ENCODE data around the gene ASAP2.

The ASAP2 gene

DNA sequence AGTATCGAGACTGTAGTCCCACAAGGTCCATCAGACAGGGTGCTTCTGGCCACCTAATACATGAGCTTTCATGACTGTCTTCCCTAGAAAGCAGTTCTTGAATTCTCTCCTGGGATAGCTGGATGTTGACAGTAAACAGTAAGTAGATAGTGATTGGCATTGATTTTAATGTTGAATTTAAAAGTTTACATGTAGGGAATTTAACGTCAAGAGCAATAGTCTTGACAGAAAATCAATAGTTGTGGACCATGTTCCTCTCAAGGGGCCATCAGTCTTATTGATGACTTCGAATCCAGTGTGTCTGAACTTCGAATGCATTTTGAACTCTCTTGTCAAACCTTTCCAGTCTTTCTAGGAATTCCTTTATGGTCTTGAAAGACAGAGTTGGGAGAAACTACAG, 152.9 kb downstream of the ASAP2 start:
- no peak for DNase-seq

GRCh38 chr2:9360110-9360509, 153.5 kb downstream of the ASAP2 start:
- DNase-seq = no peak

DNA sequence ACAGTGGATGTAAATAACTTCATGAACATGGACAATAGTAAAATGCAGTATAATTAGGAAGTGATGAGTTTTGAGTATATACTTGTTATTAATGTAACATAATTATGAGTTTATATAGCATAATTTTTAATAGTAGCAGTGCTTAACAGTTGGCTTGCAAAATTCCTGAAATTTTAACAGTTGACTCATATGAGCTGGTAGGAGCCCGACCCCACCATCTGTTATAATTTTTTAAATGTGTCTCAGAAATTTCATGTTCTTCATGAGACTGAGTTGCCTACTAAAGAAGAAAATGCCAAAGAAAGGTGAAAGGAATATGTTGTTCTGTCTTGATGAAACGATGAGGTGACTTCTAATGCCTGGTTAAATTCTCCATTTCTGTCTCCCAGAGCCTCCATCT, 154.1 kb downstream of the ASAP2 start:
- DNase-seq = no peak

DNA sequence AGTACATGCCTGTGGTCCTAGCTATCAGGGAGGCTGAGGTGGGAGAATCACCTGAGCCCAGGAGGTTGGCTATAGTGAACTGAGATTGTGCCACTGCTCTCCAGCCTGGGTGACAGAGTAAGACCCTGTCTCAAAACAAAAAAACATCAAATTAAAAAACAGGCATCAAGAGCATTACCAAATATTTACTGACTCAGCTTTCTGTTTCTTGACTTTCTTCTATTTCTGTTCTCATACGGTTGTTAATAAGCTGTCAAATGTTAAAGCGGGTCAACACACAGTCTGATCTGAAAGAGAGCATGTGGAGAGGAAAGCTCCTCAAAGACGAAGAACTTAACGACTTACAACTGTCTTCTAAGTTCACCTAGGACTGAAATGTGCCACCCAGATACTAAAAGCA, 157.8 kb downstream of the ASAP2 start:
- DNase-seq = no peak

DNA sequence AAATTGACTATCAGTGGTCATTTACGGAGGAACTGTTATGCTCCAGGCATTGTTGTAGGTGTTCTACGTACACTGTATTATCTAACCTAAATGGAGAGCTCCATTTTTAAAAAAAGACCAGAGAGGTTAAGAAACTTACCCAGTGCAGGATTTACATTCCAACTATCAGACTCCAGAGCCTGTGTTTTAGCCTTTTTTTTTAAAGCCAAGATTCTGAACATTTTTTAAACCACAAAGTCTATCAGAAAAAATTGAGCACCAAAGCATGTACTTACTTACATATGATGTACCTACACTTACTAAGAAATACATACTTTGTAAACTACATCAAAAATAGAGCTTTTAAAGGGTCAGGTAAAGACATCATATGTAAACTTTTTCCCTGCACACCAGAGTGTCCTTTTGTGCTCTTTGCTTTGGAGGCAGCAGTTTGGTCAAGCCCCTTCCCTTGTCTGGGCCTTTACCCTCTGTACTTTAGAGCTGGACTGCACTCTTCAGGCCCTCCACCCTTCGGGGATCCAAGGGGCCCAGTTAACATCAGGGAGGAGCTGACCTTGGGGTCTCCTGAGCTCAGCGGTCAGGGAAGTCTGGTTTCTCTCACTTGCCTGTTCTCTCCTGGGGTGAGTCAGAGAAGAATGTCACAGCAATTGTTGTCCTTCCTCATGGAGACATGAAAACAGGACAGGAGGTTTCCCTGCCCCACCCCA, 158.3 kb downstream of the ASAP2 start:
- no peak for DNase-seq

DNA sequence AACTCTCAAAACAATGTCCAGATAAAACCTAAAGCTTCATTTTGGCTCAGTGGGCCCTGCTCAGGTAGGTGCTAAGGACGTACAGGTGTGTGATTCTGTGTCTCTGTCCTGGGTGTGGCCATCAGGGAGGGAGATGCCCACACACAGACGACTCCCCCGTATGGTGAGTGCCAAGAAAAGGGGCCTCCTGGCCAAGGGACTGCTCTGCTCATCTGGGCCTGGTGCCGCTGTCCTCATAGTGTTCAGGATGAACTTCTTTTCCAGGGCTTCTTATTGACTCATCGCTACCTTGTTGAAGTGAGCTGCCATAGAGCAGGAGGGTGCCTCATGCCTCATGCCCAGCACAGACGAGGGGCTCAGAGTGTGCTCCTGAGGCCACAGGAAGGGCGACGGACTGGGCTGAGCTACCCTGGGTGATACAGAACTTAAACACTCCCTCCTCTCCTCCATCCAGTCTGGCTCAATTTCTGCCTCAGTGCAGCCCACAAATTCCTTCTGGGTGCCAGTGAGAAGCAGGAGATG, 158.9 kb downstream of the ASAP2 start:
- no peak for DNase-seq

DNA sequence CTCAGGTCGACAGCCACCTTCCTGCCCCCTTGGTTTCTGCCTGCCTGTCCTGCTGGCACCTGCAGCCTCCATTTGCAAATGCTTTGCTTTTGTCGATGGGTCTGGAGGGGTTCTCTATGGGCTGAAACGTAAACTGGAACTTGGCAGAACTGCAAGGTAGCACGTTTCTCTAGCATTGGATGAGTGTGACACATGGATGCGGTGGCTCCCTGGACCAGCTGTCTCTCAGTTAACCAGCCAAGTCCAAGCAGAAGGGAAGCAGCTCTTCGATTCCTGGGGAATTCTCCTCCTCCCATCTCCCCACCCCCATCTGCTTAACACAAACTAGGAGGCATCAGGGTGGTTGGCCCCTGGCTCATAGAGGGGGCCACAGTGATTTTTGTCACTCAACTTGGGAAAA, 159.4 kb downstream of the ASAP2 start:
- no peak for DNase-seq

DNA sequence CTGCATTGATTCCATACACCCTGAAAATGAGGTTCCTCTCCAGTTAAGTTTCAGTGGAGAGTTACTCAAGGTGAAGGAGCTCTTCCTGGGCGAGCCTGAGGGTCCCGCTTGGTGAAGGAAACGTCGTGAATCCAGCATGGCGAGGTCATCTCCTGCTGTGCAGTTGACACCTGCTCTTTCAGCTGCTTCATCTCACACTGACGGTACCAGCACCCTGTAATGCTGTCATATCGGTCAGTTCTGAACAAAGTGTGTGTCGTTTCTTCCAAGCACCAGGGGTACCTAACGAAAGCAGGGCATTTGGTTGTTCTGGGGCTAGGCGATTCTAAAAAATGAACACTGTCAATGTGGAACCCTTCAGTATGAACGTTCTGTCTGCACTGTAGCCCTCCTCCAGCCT, 164.1 kb downstream of the ASAP2 start:
- DNase-seq = no peak

DNA sequence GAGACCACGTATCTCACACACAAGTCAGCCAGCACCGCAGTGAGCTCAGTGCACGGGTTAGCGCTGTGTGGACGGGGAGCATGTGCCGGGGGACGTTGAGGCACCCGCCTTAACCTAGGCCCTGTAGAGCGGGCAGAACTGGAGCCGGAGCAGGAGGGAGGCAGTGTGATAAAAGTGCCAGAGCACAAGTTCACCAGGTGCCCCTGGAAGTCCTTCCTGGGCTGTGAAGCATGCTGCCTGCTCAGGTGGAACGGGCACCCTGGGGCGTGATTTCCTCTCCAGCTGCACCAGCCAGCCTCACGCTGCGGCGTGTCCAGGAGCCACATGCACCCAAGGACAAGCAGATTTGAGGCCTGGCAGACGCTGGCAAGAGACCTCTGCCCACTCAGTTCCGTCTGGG, 166.4 kb downstream of the ASAP2 start:
- DNase-seq = no peak

DNA sequence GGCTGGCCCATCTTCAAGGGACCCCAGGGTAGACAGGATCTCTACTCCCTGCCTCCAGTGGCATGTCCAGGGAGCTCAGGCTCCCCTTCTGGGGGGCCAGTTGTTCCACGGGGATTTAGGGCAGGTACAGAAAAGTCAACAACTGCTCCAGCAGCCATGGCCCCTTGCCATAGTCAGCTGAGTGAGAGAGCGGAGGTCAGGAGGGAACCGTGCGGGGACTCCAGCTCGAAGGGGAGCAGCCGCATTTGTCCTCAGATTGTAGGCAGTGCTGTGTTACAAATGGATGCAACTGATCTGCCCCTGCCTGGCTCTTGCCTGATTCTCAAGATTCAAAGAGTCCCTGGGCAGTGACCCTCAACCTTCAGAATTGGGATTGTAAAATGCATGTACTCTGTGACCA, 166.9 kb downstream of the ASAP2 start:
- DNase-seq = no peak

DNA sequence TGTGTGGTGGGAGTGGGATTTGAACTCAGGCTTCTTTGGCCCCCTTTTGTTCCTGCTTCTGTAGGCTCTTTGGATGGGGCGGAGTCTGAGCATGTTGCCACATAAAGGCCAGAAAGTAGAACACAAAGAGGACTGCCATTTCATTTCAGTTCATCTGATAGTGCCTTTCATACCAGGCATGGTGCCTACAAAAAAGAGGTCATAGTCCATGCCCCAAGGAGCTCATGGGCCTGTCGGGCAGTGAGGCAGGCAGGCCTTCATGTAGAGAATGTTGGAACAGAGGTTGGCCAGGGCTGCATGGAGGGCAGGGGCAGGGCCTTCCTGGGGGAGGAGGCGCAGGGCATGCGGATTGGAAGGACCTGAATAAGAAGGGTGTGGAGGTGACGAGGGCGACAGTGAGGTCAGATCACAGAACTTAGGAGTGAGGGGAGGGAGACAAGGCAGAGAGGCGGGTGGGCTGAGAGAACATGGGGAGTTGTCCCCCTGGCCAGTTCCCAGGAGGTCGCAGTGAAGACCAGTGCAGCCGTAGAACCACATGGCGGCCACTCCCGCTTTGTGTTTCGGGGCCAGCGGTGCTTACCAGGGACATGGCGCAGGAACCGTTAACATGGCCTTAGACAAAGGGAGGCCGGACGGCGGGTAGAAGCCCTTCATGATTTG, 167.6 kb downstream of the ASAP2 start:
- DNase-seq = no peak

DNA sequence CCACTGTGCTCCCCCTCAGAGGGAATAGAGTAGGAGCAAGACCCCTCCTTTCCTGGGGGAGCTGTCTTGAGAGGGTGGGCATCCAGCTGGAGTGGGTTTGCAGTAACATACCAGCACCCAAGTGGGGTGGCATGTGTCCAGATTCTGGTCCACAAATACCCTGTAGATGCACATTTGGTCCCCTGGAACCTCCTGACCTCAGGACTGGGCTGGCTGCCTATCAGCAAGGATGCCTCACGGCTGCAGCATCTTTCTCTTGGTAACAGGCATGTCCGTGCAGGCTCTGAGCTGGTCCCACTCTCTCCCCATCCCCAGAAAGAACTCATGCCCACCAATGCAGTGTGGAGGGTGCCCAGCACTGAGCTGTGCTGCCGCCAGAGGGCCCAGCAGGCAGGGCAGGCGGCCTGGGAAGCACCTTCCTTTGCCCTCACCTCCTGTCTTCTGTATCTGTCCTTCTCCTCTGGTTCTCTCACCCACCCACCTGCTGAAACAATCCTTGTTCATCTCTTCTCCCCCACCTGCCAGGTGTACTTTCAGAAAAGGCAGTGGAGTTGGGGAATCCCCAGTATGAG, 169.3 kb downstream of the ASAP2 start:
- no peak for DNase-seq

DNA sequence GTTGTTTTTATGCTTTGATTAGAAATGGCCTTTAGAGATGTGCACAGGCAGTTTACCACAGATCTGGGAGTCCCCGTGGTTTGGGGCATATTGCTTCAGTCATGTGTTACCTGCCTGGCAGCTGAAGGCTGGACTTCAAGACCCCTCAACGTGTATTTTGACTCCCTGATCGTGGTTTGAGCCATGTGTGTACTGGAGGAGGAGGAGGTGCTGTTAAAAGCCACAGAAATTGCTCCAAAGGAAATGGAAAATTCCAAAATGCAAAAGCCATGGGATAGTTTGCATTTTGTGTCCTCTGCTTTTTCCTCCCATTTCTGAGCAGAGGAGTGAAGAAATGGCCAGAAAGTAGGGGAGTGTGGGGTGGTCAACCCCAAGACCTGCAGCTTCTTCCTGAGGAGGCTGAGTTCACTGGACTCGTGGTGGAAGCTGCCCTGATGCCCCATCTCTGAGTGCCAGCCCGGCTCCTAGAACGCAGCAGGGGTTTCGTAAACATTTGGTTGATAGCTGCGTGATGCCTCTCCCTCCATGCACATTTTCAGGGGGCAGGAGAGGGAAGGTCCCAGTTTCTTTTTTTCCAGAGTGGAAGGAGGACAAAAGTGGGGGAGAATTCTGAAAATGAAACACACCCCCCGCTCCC, 171.0 kb downstream of the ASAP2 start:
- no peak for DNase-seq

- DNase-seq = no peak
Measured at GRCh38 chr2:9378433-9379390, 172.1 kb downstream of the ASAP2 start.

GRCh38 chr2:9379391-9379755, 172.8 kb downstream of the ASAP2 start:
- DNase-seq = no peak

DNA sequence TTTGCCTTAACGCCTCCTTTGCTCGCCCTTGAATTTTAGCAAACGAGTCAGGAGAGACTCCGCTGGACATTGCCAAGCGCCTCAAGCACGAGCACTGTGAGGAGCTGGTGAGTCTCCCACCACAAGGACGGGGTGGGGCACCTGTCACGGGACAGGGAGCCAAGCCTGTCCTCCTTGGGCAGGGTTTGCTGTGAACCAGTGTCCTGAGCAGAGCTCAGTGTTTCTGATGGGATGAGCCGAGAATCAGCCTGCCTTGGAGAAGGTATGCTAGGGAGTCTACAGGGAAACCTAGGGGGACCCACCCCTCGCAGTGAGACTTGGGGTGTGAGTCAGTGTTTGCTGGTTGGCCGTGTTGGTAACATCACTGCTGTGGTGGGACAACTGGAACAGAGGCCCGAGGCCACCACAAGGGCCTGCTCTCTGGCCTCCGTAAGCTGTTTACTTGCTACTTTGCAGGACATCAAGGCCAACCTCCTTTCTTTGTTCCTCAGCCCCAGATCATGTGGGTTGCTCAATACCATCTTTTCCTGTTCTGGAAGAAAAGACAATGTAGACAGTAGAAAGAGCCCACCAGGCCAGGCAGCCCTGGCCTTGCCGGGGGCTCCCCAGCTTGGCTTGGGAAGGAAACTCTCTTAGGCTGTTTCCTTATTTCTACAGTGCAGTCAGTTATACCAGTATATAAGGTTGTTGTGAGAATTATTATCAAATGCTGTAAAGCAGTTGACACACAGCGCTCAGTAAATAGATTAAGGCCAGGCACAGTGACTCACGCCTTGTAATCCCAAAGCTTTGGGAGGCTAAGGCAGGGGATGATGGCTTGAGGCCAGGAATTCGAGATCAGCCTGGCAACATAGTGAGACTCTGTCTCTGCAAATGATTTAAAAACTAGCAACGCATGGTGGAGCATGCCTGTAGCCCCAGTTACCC, 174.4 kb downstream of the ASAP2 start:
- no peak for DNase-seq

DNA sequence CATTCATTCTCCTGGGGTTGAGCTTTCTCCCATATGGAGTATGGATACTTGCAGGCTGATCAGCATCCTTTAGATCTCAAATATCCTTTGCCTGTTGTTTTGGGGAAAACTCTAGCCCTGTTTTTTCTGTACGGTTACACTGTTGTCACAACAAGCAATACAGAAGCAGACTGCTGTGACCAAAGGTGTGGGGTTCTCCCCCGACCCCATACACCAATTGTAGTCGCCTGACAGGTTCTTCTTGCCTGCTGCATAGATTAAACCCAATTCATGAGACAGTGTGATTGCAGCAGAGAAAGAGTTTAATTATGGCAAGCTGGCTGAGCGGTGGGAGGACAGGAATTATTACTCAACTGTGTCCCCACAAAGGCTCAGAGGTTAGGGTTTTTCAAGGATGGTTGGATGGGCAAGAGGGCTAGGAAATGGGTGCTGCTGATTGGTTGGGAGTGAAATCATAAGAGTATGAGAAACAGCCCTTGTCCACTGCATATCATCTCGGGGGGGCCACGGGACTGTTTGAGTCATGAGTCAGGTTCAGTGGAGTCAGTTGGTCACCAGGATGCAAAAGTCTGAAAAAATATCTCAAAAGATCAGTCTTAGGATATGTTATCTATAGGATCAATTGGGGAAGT, 176.1 kb downstream of the ASAP2 start:
- DNase-seq = no peak

DNA sequence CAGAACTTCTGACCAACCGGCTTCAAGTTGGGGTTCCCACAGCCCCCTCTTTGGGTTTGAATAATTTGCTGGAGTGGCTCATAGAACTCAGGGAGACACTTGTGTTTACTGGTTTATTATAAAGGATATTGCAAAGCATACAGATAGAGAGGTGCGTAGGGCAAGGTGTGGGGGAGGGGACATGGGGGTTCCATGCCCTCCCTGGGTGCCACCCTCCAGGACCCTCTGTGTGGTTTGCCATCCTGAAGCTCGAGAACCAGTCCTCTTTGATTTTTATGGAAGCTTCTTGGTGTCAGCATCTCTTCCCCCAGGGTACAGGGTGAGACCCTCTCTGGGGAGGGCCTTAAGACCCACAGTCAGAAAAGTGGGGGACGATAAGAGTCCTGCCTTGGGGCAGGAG, 177.9 kb downstream of the ASAP2 start:
- DNase-seq = no peak

GRCh38 chr2:9385841-9386240, 179.2 kb downstream of the ASAP2 start:
- no peak for DNase-seq

- no peak for DNase-seq
Measured at GRCh38 chr2:9388199-9388681, 181.6 kb downstream of the ASAP2 start.
